Spleen (tissue), 11 donors: Measurements from ENCODE around the gene KATNAL2. TPM values are rescaled to one million over a fixed set of nuclear protein-coding genes. Genes with fewer than 3 reads are reported as not detected.

Source experiments
- DNase-seq: peaks from one replicate; pipeline ENCODE4 v3.0.0-alpha.2; 2020
- H3K27ac ChIP-seq, 8 donors: fragments of 200-600 bp; sonication (generic) in 7 of 8; 1 replicate in 4 of 8; 2 replicates in 4 of 8; pipeline versions ENCODE4 v1.5.0 to v1.8.0; 2016 to 2021; ENCODE audit warnings: inconsistent platforms in 4 of 8, mild to moderate bottlenecking in 4 of 8, moderate library complexity in 1 of 8
- H3K27me3 ChIP-seq, 7 donors: fragments of 200-600 bp; sonication (generic) in 6 of 7; replicated peaks in 1 of 7; 1 replicate in 4 of 7; 2 replicates in 3 of 7; pipeline versions ENCODE4 v1.5.0 to v1.8.0; 2016 to 2021; ENCODE audit warnings: inconsistent platforms in 3 of 7, mild to moderate bottlenecking in 1 of 7
- H3K36me3 ChIP-seq, 6 donors: fragments of 200-600 bp; sonication (generic) in 5 of 6; 1 replicate in 4 of 6; 2 replicates in 2 of 6; pipeline versions ENCODE4 v1.5.0 to v1.8.0; 2016 to 2021; ENCODE audit warnings: inconsistent platforms in 2 of 6
- H3K4me1 ChIP-seq, 6 donors: fragments of 200-600 bp; sonication (generic) in 5 of 6; 1 replicate in 3 of 6; 2 replicates in 3 of 6; pipeline versions ENCODE4 v1.5.0 to v1.8.0; 2016 to 2021; ENCODE audit warnings: inconsistent platforms in 3 of 6
- H3K4me3 ChIP-seq, 8 donors: fragments of 200-600 bp; sonication (generic) in 7 of 8; 1 replicate in 4 of 8; 2 replicates in 4 of 8; pipeline versions ENCODE4 v1.5.0 to v1.8.0; 2016 to 2021; ENCODE audit warnings: inconsistent platforms in 4 of 8, mild to moderate bottlenecking in 4 of 8, moderate library complexity in 2 of 8
- H3K9me3 ChIP-seq, 8 donors: fragments of 200-600 bp; sonication (generic) in 7 of 8; 1 replicate in 4 of 8; 2 replicates in 4 of 8; pipeline versions ENCODE4 v1.5.0 to v1.8.0; 2016 to 2021; ENCODE audit warnings: inconsistent platforms in 4 of 8
- CTCF ChIP-seq, 11 experiments: fragments of 200-600 bp in 7 of 11; fragments of 450-650 bp in 4 of 11; sonication (generic) in 4 of 11; IDR thresholded peaks in 8 of 11; conservative IDR thresholded peaks in 3 of 11; 1 replicate in 7 of 11; 2 replicates in 4 of 11; pipeline versions ENCODE4 v1.4.0 to v1.8.0; 2016 to 2021; ENCODE audit warnings: antibody characterized with exemption in 11 of 11, inconsistent platforms in 4 of 11, mild to moderate bottlenecking in 1 of 11
- POLR2A ChIP-seq, 3 donors: fragments of 450-650 bp; IDR thresholded peaks; one replicate each; pipeline ENCODE4 v1.5.1; 2017; ENCODE audit warnings: antibody characterized with exemption in 3 of 3, mild to moderate bottlenecking in 1 of 3
- POLR2AphosphoS5 ChIP-seq, 3 donors: sonication (generic); formaldehyde crosslinking; IDR thresholded peaks; one replicate each; pipeline ENCODE4 v1.5.1; 2017; ENCODE audit warnings: antibody characterized with exemption in 3 of 3
- WGBS, 5 donors: extraction: QIAGEN DNeasy Blood & Tissue Kit in 3 of 5; methylation state at CpG; one replicate each; pipeline versions ENCODE4 v1.1.5 to v1.1.7; 2013 to 2018; 5-methylcytosine and 5-hydroxymethylcytosine counted together
- intact Hi-C: fragments of 100-400 bp; cut with DNase I; formaldehyde crosslinking; loops from one replicate; pipeline ENCODE4 v1.15.0; 2023; ENCODE audit warnings: low total_unique reads
- polyA plus RNA-seq, 3 donors: library from polyadenylated mRNA; stranded (reverse); fragments of 200-250 nt; gene quantifications; one replicate each; pipeline ENCODE4 v1.2.1, GENCODE V29; 2013
- total RNA-seq, 7 donors: library from RNA; depleted of rRNA in 3 of 7; stranded (reverse); fragments of >200 nt in 3 of 7; fragmentation: NEBNext Ultra II Directional in 4 of 7; extraction: Animal tissue kit (Norgen Biotek cat#: 25700) in 4 of 7; gene quantifications; one replicate each; pipeline versions ENCODE4 v1.1.0 to v1.2.1, GENCODE V29; 2016 to 2021
- donor health status: healthy with polysubstance abuse.
- donor health status: DM: no; HTN: no; CAD: no; lungs with moderate emphysema.
- donor health status: DM: no; HTN: no; CAD: no.
- donor health status: Bipolar disorder and iron deficiency.
- donor health status: healthy.
- donor health status: DM: no; HTN: no; CAD: no.
- donor health status: DM: yes; HTN: yes; CAD: no.

The KATNAL2 gene
- total and polyA plus RNA-seq, 10 donors, result 1.5 to 10.0 (median 3.2) TPM

- Histone ChIP-seq H3K4me1 (no peaks in the 10 kb centered on the region), H3K27ac (no peak overlapping the region), H3K9me3 (no peaks in the 10 kb centered on the region), H3K4me3 (no peak overlapping the region), H3K27me3 (no peaks in the 10 kb centered on the region), H3K36me3 (no peaks in the 10 kb centered on the region)
- 91 to 95% (median 94%) methylated on average over 7 of the region's 7 CpGs for WGBS, 5 donors
- no peak for DNase-seq
- intact Hi-C loops, result no loop called here
- TF ChIP-seq CTCF (IDR thresholded peaks at IDR 0.05 in 8 of 11, conservative IDR thresholded peaks at IDR 0.05 in 3 of 11) (no peak), POLR2A (IDR thresholded peaks at IDR 0.05) (no peak), POLR2AphosphoS5 (IDR thresholded peaks at IDR 0.05) (no peak)
Observed at GRCh38 chr18:47077111-47077510, 159.7 kb downstream of the KATNAL2 start.

- H3K4me1 ChIP-seq, result no peaks in the 10 kb centered on the region
- no peaks in the 10 kb centered on the region for H3K27me3 ChIP-seq
- TF ChIP-seq POLR2AphosphoS5 (IDR thresholded peaks at IDR 0.05), result no peak
- no peak for TF ChIP-seq POLR2A (IDR thresholded peaks at IDR 0.05)
- TF ChIP-seq CTCF (IDR thresholded peaks at IDR 0.05 in 8 of 11, conservative IDR thresholded peaks at IDR 0.05 in 3 of 11), result no peak
- no peaks in the 10 kb centered on the region for H3K36me3 ChIP-seq
- no peaks in the 10 kb centered on the region for H3K9me3 ChIP-seq
- H3K27ac ChIP-seq, result no peak overlapping the region
- no peak for DNase-seq
- intact Hi-C loops, result no loop called here
- 87 to 98% (median 89%) methylated on average over 2 of the region's 2 CpGs for WGBS, 5 donors
- no peak overlapping the region for H3K4me3 ChIP-seq
Observed at GRCh38 chr18:47080872-47081271, 163.5 kb downstream of the KATNAL2 start.

GRCh38 chr18:47081578-47081977 is 164.2 kb downstream of the KATNAL2 start:
- no peaks in the 10 kb centered on the region for H3K36me3 ChIP-seq
- DNase-seq, result no peak
- TF ChIP-seq POLR2A (IDR thresholded peaks at IDR 0.05), result no peak
- TF ChIP-seq CTCF (IDR thresholded peaks at IDR 0.05 in 8 of 11, conservative IDR thresholded peaks at IDR 0.05 in 3 of 11), result no peak
- TF ChIP-seq POLR2AphosphoS5 (IDR thresholded peaks at IDR 0.05), result no peak
- H3K4me1 ChIP-seq, result no peaks in the 10 kb centered on the region
- 77 to 86% (median 82%) methylated on average over 2 of the region's 2 CpGs for WGBS, 5 donors
- H3K27ac ChIP-seq, result no peak overlapping the region
- intact Hi-C loops, result no loop called here
- no peaks in the 10 kb centered on the region for H3K27me3 ChIP-seq
- no peaks in the 10 kb centered on the region for H3K9me3 ChIP-seq
- no peak overlapping the region for H3K4me3 ChIP-seq

GRCh38 chr18:47087676-47088075 is 170.3 kb downstream of the KATNAL2 start:
- Histone ChIP-seq H3K27me3 (no peaks in the 10 kb centered on the region), H3K27ac (no peak overlapping the region), H3K4me3 (no peak overlapping the region), H3K36me3 (no peaks in the 10 kb centered on the region), H3K4me1 (no peaks in the 10 kb centered on the region), H3K9me3 (no peaks in the 10 kb centered on the region)
- 90 to 96% (median 94%) methylated on average over 5 of the region's 5 CpGs for WGBS, 5 donors
- TF ChIP-seq POLR2AphosphoS5 (IDR thresholded peaks at IDR 0.05), result no peak
- no peak for TF ChIP-seq POLR2A (IDR thresholded peaks at IDR 0.05)
- no peak for TF ChIP-seq CTCF (IDR thresholded peaks at IDR 0.05 in 8 of 11, conservative IDR thresholded peaks at IDR 0.05 in 3 of 11)
- no peak for DNase-seq
- intact Hi-C loops, result no loop called here
